T-helper 2 cell treated with Interferon-gamma antibody and Interleukin-4, amounts not matched to agents 5 μg/mL and 100 μg/mL, for 36 hours (primary cell): Measurements from ENCODE around the gene SPAG9.
"Not testable (repeated sequence)": the region's sequence is repeated elsewhere in the genome, so short reads cannot be mapped to it uniquely, and the experiment has no call there.

Experiments
- DNase-seq: peaks from one replicate; pipeline ENCODE4 v3.0.0; 2021; ENCODE audit warnings: low spot score
- H3K27ac Mint-ChIP-seq: one replicate; pipeline ENCODE4 v1.8.0; 2021; ENCODE audit warnings: mild to moderate bottlenecking, mixed read lengths
- H3K27me3 Mint-ChIP-seq: one replicate; pipeline ENCODE4 v1.8.0; 2021; ENCODE audit warnings: low read depth, mixed read lengths
- H3K36me3 Mint-ChIP-seq: one replicate; pipeline ENCODE4 v1.8.0; 2021; ENCODE audit warnings: low read depth, mixed read lengths
- H3K4me1 Mint-ChIP-seq: one replicate; pipeline ENCODE4 v1.8.0; 2021; ENCODE audit warnings: low read depth, mixed read lengths
- H3K4me3 Mint-ChIP-seq: one replicate; pipeline ENCODE4 v1.8.0; 2022; ENCODE audit warnings: mild to moderate bottlenecking, moderate library complexity, mixed read lengths
- H3K9me3 Mint-ChIP-seq: one replicate; pipeline ENCODE4 v1.8.0; 2021; ENCODE audit warnings: mixed read lengths

The SPAG9 gene

DNA sequence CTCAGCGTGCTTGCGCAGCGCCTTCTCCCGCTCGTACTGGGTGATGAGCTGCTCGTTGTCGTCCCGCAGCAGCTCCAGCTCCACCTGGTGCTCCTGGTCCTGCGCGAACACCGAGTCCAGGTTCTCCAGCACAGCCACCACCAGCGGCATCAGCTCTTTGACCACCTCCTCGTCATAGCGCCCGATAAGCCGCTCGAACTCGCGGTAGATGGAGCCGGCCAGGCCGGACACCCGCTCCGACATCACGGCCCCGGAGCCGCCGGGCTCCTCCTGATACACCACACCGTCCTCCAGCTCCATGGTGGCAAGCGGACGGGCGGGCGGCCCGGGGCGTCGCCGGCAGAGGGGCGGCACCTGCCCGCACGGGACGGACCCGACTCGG is 320 bp downstream of the SPAG9 start:
- DNase-seq, result peak; percentile 35
- Mint-ChIP-seq H3K4me1 (peaks cover 44% of the 10 kb centered on the region), H3K9me3 (no peaks in the 10 kb centered on the region), H3K27me3 (no peaks in the 10 kb centered on the region), H3K36me3 (peaks cover 7% of the 10 kb centered on the region), H3K27ac (peak overlapping the region; percentile 98), H3K4me3 (peak overlapping the region; percentile 97)

DNA sequence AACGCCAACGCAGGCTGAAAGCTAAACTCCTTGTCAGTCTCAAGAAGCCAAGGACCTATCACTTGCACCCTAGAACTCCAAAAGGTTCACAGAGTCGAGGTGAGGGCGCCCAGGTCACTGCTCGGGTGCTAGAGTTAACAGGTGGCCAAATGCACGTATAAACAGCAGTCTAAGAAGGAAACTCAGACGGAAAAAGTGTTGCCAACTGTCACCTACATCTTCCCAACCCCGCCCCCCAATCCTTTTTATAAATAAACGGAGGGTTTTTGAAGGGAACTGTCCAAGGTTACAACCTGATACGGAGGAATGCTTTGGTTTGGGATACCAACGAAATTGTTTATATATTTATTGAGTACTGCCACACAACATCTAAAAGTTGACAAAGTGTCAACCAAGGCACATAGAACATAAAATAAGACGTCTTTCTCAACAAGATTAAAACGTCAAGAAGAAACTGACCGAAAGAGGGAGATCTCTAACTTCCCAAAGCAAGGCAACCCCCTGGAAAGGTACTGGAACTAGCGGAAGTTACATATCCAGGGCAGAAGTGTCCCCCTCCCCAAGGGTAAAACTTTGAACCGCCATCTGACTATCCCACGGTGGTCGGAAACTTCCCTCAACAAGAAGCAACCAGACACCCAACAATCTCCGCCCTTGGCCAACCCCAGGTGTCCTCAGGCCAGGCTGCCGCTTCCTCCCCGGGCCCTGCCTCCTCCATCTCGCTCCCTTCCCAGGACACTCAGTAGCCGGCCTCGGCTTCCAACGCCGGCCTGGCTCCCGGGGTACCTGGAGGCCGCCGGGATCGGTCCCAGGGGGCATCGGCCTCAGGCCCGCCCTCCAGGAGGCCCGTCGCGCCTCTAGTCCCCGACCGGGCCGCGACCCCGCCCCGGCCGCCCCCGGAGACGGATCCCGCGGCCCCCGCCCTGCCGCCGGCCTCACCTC is 982 bp downstream of the SPAG9 start:
- no peaks in the 10 kb centered on the region for H3K27me3 Mint-ChIP-seq
- H3K36me3 Mint-ChIP-seq, result peaks cover 11% of the 10 kb centered on the region

DNA sequence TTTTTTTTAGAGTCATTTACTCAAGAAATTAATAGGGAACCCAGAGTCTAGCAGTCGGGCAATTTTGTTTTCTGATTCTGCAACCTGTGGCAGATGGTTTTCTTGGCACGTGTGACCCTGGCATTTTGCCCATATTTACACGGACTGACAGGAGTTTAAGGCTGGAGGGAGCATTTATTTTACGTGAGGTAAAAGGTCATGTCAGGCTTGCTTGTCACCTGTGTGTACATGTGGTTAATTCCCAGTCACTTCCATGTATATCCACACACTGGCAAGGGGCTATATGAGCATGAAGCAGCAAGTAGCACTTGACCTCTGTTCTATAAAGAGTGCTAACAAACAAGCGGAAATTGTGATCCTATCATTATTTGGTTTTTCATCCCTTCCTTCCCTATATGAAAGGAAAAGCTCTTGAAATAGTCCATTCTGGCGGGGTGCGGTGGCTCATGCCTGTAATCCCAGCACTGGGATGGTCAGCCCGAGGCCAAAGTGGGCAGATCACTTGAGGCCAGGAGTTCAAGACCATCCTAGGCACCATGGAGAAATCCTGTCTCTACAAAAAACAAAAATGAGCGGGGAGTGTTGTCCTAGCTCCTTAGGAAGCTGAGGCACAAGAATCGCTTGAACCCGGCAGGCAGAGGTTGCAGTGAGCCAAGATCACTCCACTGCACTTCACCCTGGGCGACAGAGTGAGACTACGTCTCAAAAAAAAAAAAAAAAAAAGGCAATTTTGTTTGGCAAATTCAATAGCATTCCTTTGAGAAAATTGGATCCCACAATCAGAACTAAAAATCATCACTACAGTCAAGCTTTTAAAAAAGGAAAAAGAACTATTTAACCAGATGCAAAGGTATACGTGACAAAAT is 2.1 kb downstream of the SPAG9 start:
- H3K27ac Mint-ChIP-seq, result peak overlapping the region; percentile 31
- peaks cover 44% of the 10 kb centered on the region for H3K4me1 Mint-ChIP-seq
- DNase-seq, result no peak
- H3K4me3 Mint-ChIP-seq, result peak overlapping the region; percentile 97
- H3K27me3 Mint-ChIP-seq, result no peaks in the 10 kb centered on the region
- no peaks in the 10 kb centered on the region for H3K9me3 Mint-ChIP-seq
- peaks cover 11% of the 10 kb centered on the region for H3K36me3 Mint-ChIP-seq

More for the DNA sequence above, 982 bp downstream of the SPAG9 start:
- H3K9me3 Mint-ChIP-seq, result no peaks in the 10 kb centered on the region
- peak; percentile 45 for DNase-seq
- H3K27ac Mint-ChIP-seq, result peak overlapping the region; percentile 98
- peak overlapping the region; percentile 97 for H3K4me3 Mint-ChIP-seq
- H3K4me1 Mint-ChIP-seq, result peaks cover 44% of the 10 kb centered on the region

- DNase-seq, result no peak
- H3K27me3 Mint-ChIP-seq, result no peaks in the 10 kb centered on the region
- H3K4me1 Mint-ChIP-seq, result peaks cover 32% of the 10 kb centered on the region
- peaks cover 14% of the 10 kb centered on the region for H3K36me3 Mint-ChIP-seq
- H3K27ac Mint-ChIP-seq, result no peak overlapping the region
- no peak overlapping the region for H3K4me3 Mint-ChIP-seq
- no peaks in the 10 kb centered on the region for H3K9me3 Mint-ChIP-seq
These were observed 5.5 kb downstream of the SPAG9 start for GRCh38 chr17:51115179-51115578.

- DNase-seq, H3K36me3 Mint-ChIP-seq, H3K27ac Mint-ChIP-seq, H3K27me3 Mint-ChIP-seq, H3K9me3 Mint-ChIP-seq, H3K4me3 Mint-ChIP-seq: not testable (repeated sequence)
- peaks cover 15% of the 10 kb centered on the region for H3K4me1 Mint-ChIP-seq
These were observed 8.1 kb downstream of the SPAG9 start for GRCh38 chr17:51112303-51113222.

DNA sequence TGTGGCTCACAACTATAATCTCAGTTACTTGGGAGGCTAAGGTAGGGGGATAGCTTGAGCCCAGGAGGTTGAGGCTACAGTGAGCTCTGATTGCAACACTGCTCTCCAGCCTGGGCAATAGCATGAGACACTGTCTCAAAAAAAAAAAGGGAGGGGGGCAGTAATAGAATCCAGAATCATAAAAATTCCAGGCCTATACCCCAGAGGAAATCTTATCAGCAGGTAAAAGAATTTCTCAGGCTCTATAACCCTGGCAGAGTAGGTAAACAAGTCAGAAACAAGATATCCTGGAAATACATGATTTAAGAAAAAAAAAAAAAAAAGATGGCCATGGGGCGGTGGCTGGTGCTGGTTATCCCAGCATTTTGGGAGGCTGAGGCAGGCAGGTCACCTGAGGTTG is 12.9 kb downstream of the SPAG9 start:
- Mint-ChIP-seq H3K4me1 (peaks cover 4% of the 10 kb centered on the region), H3K36me3 (peaks cover 5% of the 10 kb centered on the region), H3K27me3 (no peaks in the 10 kb centered on the region), H3K9me3 (no peaks in the 10 kb centered on the region), H3K27ac (no peak overlapping the region), H3K4me3 (no peak overlapping the region)
- DNase-seq, result no peak

DNA sequence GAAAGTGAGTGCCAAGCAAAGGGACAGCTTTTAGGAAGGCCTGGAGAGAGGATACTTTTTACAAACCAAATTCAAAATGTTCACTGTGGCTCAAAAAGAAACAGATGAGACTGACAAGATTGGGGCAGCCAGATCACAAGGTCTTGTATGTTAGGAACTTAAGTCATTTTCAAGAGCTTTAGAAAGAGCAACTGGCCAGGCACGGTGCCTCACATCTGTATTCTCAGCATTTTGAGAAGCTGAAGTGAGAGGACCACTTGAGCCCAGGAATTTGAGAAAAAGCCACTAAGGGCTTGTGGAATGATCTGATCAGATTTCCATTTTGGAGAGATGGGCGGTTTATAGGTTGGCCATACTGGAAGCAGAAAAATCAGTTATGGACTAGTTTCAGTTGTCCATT is 17.2 kb downstream of the SPAG9 start:
- Mint-ChIP-seq H3K9me3 (no peaks in the 10 kb centered on the region), H3K27ac (no peak overlapping the region), H3K4me1 (peaks cover 4% of the 10 kb centered on the region), H3K4me3 (no peak overlapping the region), H3K36me3 (peaks cover 2% of the 10 kb centered on the region), H3K27me3 (no peaks in the 10 kb centered on the region)
- no peak for DNase-seq

DNA sequence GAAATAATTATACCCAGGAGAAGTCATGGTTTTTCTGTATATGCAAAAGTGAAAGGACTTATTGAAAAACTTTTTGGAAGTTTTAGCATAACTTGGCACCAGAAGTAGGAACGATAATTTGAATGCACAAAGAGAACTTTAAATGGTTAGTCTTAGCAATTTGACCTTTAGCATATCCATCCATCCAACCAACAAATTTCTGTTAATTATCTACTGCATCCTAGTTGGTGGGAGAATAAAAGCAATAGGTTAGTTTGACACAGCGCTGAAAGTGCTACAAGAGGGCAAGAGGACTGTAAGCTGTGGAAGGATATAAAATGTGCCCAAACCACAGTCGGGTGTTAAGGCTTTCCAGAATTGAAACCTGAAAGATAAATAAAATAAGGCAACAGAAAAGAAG is 17.6 kb downstream of the SPAG9 start:
- no peaks in the 10 kb centered on the region for H3K27me3 Mint-ChIP-seq
- no peak for DNase-seq
- peaks cover 4% of the 10 kb centered on the region for H3K4me1 Mint-ChIP-seq
- peaks cover 2% of the 10 kb centered on the region for H3K36me3 Mint-ChIP-seq
- H3K27ac Mint-ChIP-seq, result no peak overlapping the region
- H3K9me3 Mint-ChIP-seq, result no peaks in the 10 kb centered on the region
- no peak overlapping the region for H3K4me3 Mint-ChIP-seq

GRCh38 chr17:51097708-51098446 is 22.8 kb downstream of the SPAG9 start:
- no peak overlapping the region for H3K27ac Mint-ChIP-seq
- H3K4me1 Mint-ChIP-seq, result peaks cover 18% of the 10 kb centered on the region
- no peak overlapping the region for H3K4me3 Mint-ChIP-seq
- H3K9me3 Mint-ChIP-seq, result no peaks in the 10 kb centered on the region
- peaks cover 6% of the 10 kb centered on the region for H3K36me3 Mint-ChIP-seq
- no peak for DNase-seq
- H3K27me3 Mint-ChIP-seq, result no peaks in the 10 kb centered on the region

DNA sequence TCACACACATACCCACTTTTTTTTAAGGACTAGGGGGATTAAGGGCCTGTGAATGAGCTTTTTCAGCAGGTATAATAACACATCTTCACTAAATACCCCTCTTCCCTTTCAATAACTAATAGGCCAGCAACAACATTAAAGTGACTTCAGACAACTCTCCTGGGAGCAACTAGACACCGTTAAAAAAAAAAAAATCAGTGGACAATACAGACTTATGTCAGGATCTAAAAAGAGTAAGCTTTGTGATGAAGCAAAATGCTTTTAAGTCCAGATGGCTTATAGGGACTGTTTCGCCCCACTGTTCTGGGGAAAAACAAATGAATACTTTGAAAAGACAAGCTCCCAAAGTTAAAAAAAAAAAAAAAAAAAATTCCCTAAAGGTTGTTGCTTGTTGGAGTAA is 29.0 kb downstream of the SPAG9 start:
- H3K27ac Mint-ChIP-seq, result no peak overlapping the region
- H3K9me3 Mint-ChIP-seq, result no peaks in the 10 kb centered on the region
- H3K36me3 Mint-ChIP-seq, result peaks cover 10% of the 10 kb centered on the region
- DNase-seq, result no peak
- no peaks in the 10 kb centered on the region for H3K27me3 Mint-ChIP-seq
- H3K4me3 Mint-ChIP-seq, result no peak overlapping the region
- peaks cover 14% of the 10 kb centered on the region for H3K4me1 Mint-ChIP-seq

- H3K4me3 Mint-ChIP-seq, H3K27me3 Mint-ChIP-seq, H3K36me3 Mint-ChIP-seq, DNase-seq, H3K9me3 Mint-ChIP-seq, H3K4me1 Mint-ChIP-seq, H3K27ac Mint-ChIP-seq: not testable (repeated sequence)
These were observed 31.8 kb downstream of the SPAG9 start for GRCh38 chr17:51088868-51089267.

GRCh38 chr17:51088287-51088686 is 32.4 kb downstream of the SPAG9 start:
- no peaks in the 10 kb centered on the region for H3K27me3 Mint-ChIP-seq
- no peak for DNase-seq
- H3K4me3 Mint-ChIP-seq, result no peak overlapping the region
- no peak overlapping the region for H3K27ac Mint-ChIP-seq
- H3K4me1 Mint-ChIP-seq, result peaks cover 5% of the 10 kb centered on the region
- H3K36me3 Mint-ChIP-seq, result peaks cover 4% of the 10 kb centered on the region
- H3K9me3 Mint-ChIP-seq, result no peaks in the 10 kb centered on the region
